Lower leg skin (tissue), 4 donors: ENCODE data around the gene RBPJ. TPM values are rescaled to one million over a fixed set of nuclear protein-coding genes. Genes with fewer than 3 reads are reported as not detected.
A peak's percentile ranks its signal among the peaks of the same experiment; 100 is the strongest.

Experiments
- DNase-seq, 2 donors: peaks; one replicate each; pipeline ENCODE4 v3.0.0-alpha.2; 2019; ENCODE audit warnings: low spot score in 2 of 2
- H3K4me3 ChIP-seq: fragments of 200-600 bp; sonication (generic); 2 replicates; pipeline ENCODE4 v1.5.1; 2017; ENCODE audit warnings: mild to moderate bottlenecking, low read depth; ENCODE audit not compliant: poor library complexity, severe bottlenecking
- CTCF ChIP-seq, 3 donors: fragments of 450-650 bp; IDR thresholded peaks; one replicate each; pipeline ENCODE4 v1.5.1; 2016; ENCODE audit warnings: antibody characterized with exemption in 3 of 3, mild to moderate bottlenecking in 3 of 3, moderate library complexity in 2 of 3
- POLR2A ChIP-seq, 2 donors: fragments of 450-650 bp; IDR thresholded peaks; one replicate each; pipeline ENCODE4 v1.6.1; 2016 to 2017; ENCODE audit warnings: antibody characterized with exemption in 2 of 2, mild to moderate bottlenecking in 1 of 2, moderate library complexity in 1 of 2
- WGBS, 2 donors: methylation state at CpG; one replicate each; pipeline ENCODE4 v1.1.5; 2018; 5-methylcytosine and 5-hydroxymethylcytosine counted together
- intact Hi-C: fragments of 100-400 bp; cut with DNase I; formaldehyde crosslinking; loops from one replicate; pipeline ENCODE4 v1.15.0; 2023; ENCODE audit warnings: low total_unique reads
- total RNA-seq, 4 donors: library from RNA; depleted of rRNA; stranded (reverse); fragments of >200 nt; gene quantifications; one replicate each; pipeline ENCODE4 v1.1.0, GENCODE V29; 2016

The RBPJ gene
- total RNA-seq, 4 donors from 2014 or later: 41.1 to 48.3 (median 45.5) TPM

- no peak overlapping the region for H3K4me3 ChIP-seq
- 83 to 89% methylated on average over 10 of the region's 10 CpGs for WGBS, 2 donors
- intact Hi-C loops: no loop called here
- TF ChIP-seq CTCF (IDR thresholded peaks at IDR 0.05) (no peak), POLR2A (IDR thresholded peaks at IDR 0.05) (no peak)
- peak in 1 of 2 donors; percentile 36 for DNase-seq
Observed at GRCh38 chr4:26466578-26467270, 145.9 kb downstream of the RBPJ start.

- intact Hi-C loops: no loop called here
- no peak overlapping the region for H3K4me3 ChIP-seq
- TF ChIP-seq CTCF (IDR thresholded peaks at IDR 0.05): no peak
- TF ChIP-seq POLR2A (IDR thresholded peaks at IDR 0.05): no peak
- DNase-seq: no peak
- WGBS, 2 donors: 94 to 96% methylated on average over 1 of the region's 1 CpG
Observed at GRCh38 chr4:26467724-26468123, 146.9 kb downstream of the RBPJ start.

- DNase-seq: no peak
- 75 to 83% methylated on average over 9 of the region's 9 CpGs for WGBS, 2 donors
- no peak overlapping the region for H3K4me3 ChIP-seq
- intact Hi-C loops: no loop called here
- TF ChIP-seq POLR2A (IDR thresholded peaks at IDR 0.05) (no peak), CTCF (IDR thresholded peaks at IDR 0.05) (no peak)
Observed at GRCh38 chr4:26468283-26468949, 147.6 kb downstream of the RBPJ start.

- peak in 1 of 2 donors; percentile 36 for DNase-seq
- no peak overlapping the region for H3K4me3 ChIP-seq
- no peak for TF ChIP-seq CTCF (IDR thresholded peaks at IDR 0.05)
- TF ChIP-seq POLR2A (IDR thresholded peaks at IDR 0.05): no peak
- 71 to 73% methylated on average over 4 of the region's 4 CpGs for WGBS, 2 donors
- intact Hi-C loops: no loop called here
Observed at GRCh38 chr4:26468977-26469376, 148.2 kb downstream of the RBPJ start.

- no peak for TF ChIP-seq POLR2A (IDR thresholded peaks at IDR 0.05)
- TF ChIP-seq CTCF (IDR thresholded peaks at IDR 0.05): no peak
- intact Hi-C loops: no loop called here
- 59 to 83% methylated on average over 1 of the region's 1 CpG for WGBS, 2 donors
- no peak overlapping the region for H3K4me3 ChIP-seq
- peak in 1 of 2 donors; percentile 17 for DNase-seq
Observed at GRCh38 chr4:26471890-26472289, 151.1 kb downstream of the RBPJ start.
